Measurements from ENCODE around the gene NPTXR.

DNA sequence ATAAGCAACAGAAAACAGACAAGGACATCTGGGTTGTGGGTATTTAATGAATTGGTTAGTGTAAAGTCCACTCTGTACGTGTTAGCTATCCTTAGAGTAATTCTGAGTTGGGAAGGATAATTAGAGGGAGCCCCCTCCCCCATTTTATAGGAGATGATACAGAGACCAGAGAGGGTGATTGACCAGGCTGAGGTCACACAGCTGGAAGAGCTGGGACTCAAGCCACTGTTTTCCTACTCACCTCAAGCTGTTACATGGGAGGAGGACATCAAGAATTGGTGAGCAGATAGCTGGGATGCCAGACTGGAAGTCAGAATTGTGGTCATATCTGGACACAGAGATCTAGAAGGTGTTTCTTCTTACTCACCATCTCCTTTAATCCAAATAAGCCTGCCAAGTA is 8.7 kb upstream of the NPTXR start:
- TF ChIP-seq CTCF (IDR thresholded peaks at IDR 0.05) (no peak), POLR2A (IDR thresholded peaks at IDR 0.05) (no peak)

Data from thyroid gland (tissue), 4 donors.